Type B pancreatic cell (in vitro differentiated cells): ENCODE results near the gene MRC2. TPM values are rescaled to one million over a fixed set of nuclear protein-coding genes. Genes with fewer than 3 reads are reported as not detected.
A peak's percentile ranks its signal among the peaks of the same experiment; 100 is the strongest.

Source experiments
- DNase-seq: peaks from one replicate; pipeline ENCODE4 v3.0.0; 2021; ENCODE audit warnings: mixed read lengths; ENCODE audit not compliant: unreplicated experiment; ENCODE audit errors: extremely low spot score
- H3K27ac Mint-ChIP-seq: 2 replicates; pipeline ENCODE4 v1.8.0; 2021; ENCODE audit warnings: mild to moderate bottlenecking, mixed read lengths
- H3K27me3 Mint-ChIP-seq: 2 replicates; pipeline ENCODE4 v1.8.0; 2021; ENCODE audit warnings: mixed read lengths
- H3K36me3 Mint-ChIP-seq: 2 replicates; pipeline ENCODE4 v1.8.0; 2021; ENCODE audit warnings: mixed read lengths
- H3K4me1 Mint-ChIP-seq: one replicate; pipeline ENCODE4 v1.8.0; 2021; ENCODE audit warnings: mixed read lengths; ENCODE audit not compliant: unreplicated experiment
- H3K4me3 Mint-ChIP-seq: 2 replicates; pipeline ENCODE4 v1.8.0; 2021; ENCODE audit warnings: mild to moderate bottlenecking, mixed read lengths
- H3K9me3 Mint-ChIP-seq: 2 replicates; pipeline ENCODE4 v1.8.0; 2021; ENCODE audit warnings: mixed read lengths
- total RNA-seq: library from RNA; stranded (reverse); gene quantifications from 2 replicates; pipeline ENCODE4 v1.2.1, GENCODE V29; 2021; ENCODE audit warnings: low replicate concordance
- TF ChIP-seq, protein P1 (sequence below): fragments of 200-600 bp; sonication (generic); conservative IDR thresholded peaks from 2 replicates; pipeline ENCODE4 v1.5.0; 2021; ENCODE audit warnings: antibody characterized with exemption, mild to moderate bottlenecking

MRC2 gene
- total RNA-seq, 1 donor from 2014 or later: 52.7 TPM

DNA sequence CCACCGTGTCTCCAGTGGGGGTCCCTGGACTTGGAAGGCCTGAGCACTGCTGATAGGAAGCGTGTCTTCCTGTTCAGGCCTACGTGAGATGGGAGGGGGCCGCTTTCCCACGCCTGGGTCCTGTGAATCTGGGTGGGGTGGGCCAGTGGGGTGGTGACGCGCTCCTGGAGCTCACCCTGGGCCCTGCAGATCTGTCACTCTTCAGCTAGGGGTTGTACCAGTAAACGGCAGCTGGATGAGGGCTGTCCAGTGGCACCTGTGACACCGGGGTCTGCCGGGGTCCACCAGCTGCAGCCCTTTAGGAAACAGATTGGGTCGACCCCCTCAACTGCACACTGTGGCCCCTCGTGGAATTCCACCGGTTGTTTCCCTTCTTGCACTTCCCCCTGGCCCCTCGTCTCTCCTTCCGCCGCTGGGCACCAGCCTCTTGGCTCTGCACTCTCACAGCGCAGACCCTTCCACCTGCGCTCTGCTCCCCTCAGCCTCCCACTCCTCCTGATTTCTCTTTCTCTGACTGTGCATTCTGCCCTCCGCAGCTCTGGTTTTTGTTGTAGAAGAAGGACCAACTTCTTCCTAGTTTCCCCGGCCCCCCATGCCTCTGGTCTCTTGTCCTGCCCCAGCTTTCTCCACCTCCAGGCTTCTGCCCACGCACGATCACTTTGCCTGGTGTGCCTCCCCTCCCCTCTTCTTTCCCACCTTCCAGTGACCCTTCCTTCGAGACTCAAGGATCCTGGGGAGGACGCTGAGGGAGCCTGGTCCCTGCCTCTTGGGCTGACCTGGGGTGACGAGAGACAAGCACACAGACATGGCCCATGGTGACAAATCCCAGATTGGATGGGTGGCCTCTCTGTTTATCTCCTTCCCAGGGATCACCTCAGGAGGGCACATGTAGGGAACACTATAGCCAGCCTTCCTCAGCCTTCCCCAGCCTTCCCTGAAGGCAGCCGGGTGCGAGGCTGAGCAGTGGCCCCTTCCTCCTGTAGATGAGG is 4.8 kb downstream of the MRC2 start:
- Mint-ChIP-seq H3K36me3 (peaks cover 8% of the 10 kb centered on the region), H3K4me3 (no peak overlapping the region), H3K9me3 (no peaks in the 10 kb centered on the region), H3K27ac (no peak overlapping the region), H3K4me1 (peaks cover 31% of the 10 kb centered on the region), H3K27me3 (peaks cover 27% of the 10 kb centered on the region)
- DNase-seq: no peak
- TF ChIP-seq, protein P1, sequence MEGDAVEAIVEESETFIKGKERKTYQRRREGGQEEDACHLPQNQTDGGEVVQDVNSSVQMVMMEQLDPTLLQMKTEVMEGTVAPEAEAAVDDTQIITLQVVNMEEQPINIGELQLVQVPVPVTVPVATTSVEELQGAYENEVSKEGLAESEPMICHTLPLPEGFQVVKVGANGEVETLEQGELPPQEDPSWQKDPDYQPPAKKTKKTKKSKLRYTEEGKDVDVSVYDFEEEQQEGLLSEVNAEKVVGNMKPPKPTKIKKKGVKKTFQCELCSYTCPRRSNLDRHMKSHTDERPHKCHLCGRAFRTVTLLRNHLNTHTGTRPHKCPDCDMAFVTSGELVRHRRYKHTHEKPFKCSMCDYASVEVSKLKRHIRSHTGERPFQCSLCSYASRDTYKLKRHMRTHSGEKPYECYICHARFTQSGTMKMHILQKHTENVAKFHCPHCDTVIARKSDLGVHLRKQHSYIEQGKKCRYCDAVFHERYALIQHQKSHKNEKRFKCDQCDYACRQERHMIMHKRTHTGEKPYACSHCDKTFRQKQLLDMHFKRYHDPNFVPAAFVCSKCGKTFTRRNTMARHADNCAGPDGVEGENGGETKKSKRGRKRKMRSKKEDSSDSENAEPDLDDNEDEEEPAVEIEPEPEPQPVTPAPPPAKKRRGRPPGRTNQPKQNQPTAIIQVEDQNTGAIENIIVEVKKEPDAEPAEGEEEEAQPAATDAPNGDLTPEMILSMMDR: no peak

DNA sequence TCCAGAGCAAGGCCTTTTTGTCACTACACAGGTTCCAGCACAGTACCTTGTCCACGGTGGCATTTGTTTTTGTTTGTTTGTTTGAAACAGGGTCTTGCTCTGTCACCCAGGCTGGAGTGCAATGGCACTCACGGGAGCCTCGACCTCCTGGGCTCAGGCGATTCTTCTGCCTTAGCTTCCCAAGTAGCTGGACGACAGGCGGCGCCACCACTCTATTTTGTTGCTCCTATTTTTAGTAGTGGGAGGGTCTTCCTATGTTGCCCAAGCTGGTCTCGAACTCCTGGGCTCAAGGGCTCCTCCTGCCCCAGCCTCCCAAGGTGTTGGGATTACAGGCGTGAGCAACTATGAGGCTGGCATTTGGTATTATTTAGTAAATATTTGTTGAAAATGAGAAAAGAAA is 10.3 kb downstream of the MRC2 start:
- H3K9me3 Mint-ChIP-seq: no peaks in the 10 kb centered on the region
- H3K36me3 Mint-ChIP-seq: peaks cover 4% of the 10 kb centered on the region
- H3K4me3 Mint-ChIP-seq: no peak overlapping the region
- peaks cover 16% of the 10 kb centered on the region for H3K4me1 Mint-ChIP-seq
- TF ChIP-seq, protein P1: peak; percentile 20
- no peak overlapping the region for H3K27ac Mint-ChIP-seq
- no peak for DNase-seq
- peaks cover 3% of the 10 kb centered on the region for H3K27me3 Mint-ChIP-seq

DNA sequence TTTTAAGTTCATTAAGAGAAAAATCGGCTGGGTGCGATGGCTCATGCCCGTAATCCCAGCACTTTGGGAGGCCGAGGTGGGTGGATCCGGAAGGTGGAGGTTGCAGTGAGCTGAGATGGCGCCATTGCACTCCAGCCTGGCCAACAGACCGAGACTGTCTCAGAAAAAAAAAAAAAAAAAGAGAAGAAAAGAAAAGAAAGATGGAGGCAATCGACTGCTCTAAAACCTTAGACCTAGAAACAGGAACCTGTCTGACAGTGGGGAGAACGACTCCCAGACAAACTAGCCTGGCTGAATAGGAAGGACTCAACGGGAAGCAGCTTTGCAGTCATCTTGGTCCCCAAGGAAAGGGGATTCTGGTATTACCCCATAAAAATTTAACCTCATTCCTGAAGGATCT is 13.7 kb downstream of the MRC2 start:
- no peaks in the 10 kb centered on the region for H3K36me3 Mint-ChIP-seq
- no peak for DNase-seq
- TF ChIP-seq, protein P1: no peak
- peaks cover 15% of the 10 kb centered on the region for H3K4me1 Mint-ChIP-seq
- H3K27me3 Mint-ChIP-seq: no peaks in the 10 kb centered on the region
- no peaks in the 10 kb centered on the region for H3K9me3 Mint-ChIP-seq
- no peak overlapping the region for H3K27ac Mint-ChIP-seq
- no peak overlapping the region for H3K4me3 Mint-ChIP-seq

DNA sequence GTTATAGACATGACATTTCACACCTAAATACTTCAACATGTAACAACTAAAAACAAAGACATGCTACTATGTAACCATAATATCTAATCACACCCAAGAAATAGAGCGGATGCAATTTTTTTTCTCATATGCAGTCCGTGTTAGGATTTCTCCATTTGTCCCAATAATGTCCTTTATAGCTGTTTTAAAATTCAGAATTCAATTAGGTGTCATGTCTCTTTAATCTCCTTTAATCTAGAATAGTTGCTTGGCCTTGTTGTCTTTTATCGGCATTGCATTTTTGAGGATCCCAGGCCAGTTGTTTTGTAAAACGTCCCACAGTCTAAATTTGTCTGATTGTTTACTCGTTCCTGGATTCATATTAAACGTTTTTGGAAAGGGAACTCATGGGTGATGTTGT is 14.5 kb downstream of the MRC2 start:
- TF ChIP-seq, protein P1: no peak
- Mint-ChIP-seq H3K36me3 (no peaks in the 10 kb centered on the region), H3K4me3 (no peak overlapping the region), H3K27me3 (no peaks in the 10 kb centered on the region), H3K27ac (no peak overlapping the region), H3K9me3 (no peaks in the 10 kb centered on the region), H3K4me1 (peaks cover 15% of the 10 kb centered on the region)
- no peak for DNase-seq

DNA sequence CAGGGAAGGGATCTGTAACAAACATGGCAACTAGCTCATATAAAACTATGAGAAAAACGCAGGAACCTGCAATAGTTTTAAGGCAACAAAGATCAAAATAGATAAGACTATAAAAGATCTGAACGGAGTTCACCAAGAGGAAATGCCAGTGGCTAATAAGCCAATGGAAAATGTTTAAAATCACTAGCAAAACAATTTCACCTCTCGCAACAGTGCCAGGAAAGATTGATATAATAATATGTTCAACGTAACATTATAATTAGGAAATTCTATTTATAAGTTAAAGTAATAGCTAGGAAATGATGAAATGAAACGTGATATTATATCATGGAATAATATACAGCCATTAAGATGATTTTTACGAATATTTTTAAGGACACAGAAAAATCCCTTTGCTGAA is 16.0 kb downstream of the MRC2 start:
- no peaks in the 10 kb centered on the region for H3K9me3 Mint-ChIP-seq
- H3K27me3 Mint-ChIP-seq: no peaks in the 10 kb centered on the region
- no peak overlapping the region for H3K27ac Mint-ChIP-seq
- TF ChIP-seq, protein P1: no peak
- no peak for DNase-seq
- H3K4me3 Mint-ChIP-seq: no peak overlapping the region
- peaks cover 18% of the 10 kb centered on the region for H3K4me1 Mint-ChIP-seq
- H3K36me3 Mint-ChIP-seq: no peaks in the 10 kb centered on the region
